ENCODE data around the gene CDCA5. TPM values are rescaled to one million over a fixed set of nuclear protein-coding genes. Genes with fewer than 3 reads are reported as not detected.

The CDCA5 gene
- total RNA-seq, 3 donors from 2014 or later = 0.96 to 1.2 (median 0.98) TPM

DNA sequence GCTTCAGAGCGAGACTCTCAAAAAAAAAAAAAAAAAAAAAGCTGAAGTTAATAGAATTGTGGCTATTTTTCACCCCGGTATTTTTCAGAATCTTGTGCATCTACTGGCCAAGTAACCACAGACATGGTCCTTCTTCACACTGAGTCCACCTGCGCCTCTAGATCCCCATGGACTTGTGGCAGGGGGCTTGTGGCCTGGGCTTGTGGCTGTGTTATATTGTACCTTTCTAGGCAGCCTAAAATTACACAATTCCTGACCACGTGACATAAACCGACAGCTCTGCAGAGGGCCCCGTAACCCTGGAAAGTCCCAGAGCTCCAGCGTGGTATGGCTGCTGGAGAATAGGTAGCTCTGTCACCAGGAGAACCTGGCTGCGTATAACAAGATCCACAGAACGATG is 14.6 kb downstream of the CDCA5 start:
- Histone ChIP-seq H3K9me3 (no peaks in the 10 kb centered on the region), H3K36me3 (no peaks in the 10 kb centered on the region), H3K4me3 (no peak overlapping the region), H3K27ac (no peak overlapping the region), H3K4me1 (no peaks in the 10 kb centered on the region), H3K27me3 (no peaks in the 10 kb centered on the region)
- TF ChIP-seq POLR2A (IDR thresholded peaks at IDR 0.05) (no peak), POLR2AphosphoS5 (IDR thresholded peaks at IDR 0.05) (no peak), CTCF (IDR thresholded peaks at IDR 0.05) (no peak)
- DNase-seq (ENCODE audit: low spot score in 2 of 2) = no peak
- intact Hi-C loops (cut with DNase I; ENCODE audit: low total_unique reads) = no loop called here

DNA sequence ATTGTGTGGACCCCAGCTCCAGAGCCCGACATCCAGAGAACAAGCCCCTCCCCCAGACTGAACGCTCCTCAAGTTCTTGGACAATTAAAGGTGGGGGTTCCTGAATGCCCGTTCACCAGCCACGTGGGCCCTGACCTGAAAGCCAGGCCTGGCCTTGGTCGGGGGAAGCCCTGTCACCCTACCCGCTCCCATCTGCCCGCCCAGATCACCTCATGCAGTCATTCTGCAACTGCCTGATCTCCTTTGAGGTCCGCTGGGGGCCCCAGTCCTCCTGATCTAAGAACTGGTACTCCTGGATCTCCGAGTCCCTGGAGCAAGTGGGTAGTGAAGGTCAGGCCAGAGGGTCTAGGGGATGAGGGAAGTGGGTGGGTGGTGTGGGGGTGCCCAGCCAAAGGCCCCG is 16.4 kb downstream of the CDCA5 start:
- H3K4me1 ChIP-seq = no peaks in the 10 kb centered on the region

GRCh38 chr11:65066805-65067291 is 17.0 kb downstream of the CDCA5 start:
- intact Hi-C loops (cut with DNase I; ENCODE audit: low total_unique reads) = no loop called here
- H3K4me3 ChIP-seq = no peak overlapping the region
- H3K27ac ChIP-seq = no peak overlapping the region
- no peaks in the 10 kb centered on the region for H3K36me3 ChIP-seq
- no peak for DNase-seq (ENCODE audit: low spot score in 2 of 2)
- no peaks in the 10 kb centered on the region for H3K9me3 ChIP-seq
- H3K4me1 ChIP-seq = no peaks in the 10 kb centered on the region
- TF ChIP-seq POLR2A (IDR thresholded peaks at IDR 0.05) (no peak), POLR2AphosphoS5 (IDR thresholded peaks at IDR 0.05) (no peak), CTCF (IDR thresholded peaks at IDR 0.05) (no peak)
- no peaks in the 10 kb centered on the region for H3K27me3 ChIP-seq

More for the DNA sequence above, 16.4 kb downstream of the CDCA5 start:
- TF ChIP-seq CTCF (IDR thresholded peaks at IDR 0.05) (no peak), POLR2A (IDR thresholded peaks at IDR 0.05) (no peak), POLR2AphosphoS5 (IDR thresholded peaks at IDR 0.05) (no peak)
- Histone ChIP-seq H3K9me3 (no peaks in the 10 kb centered on the region), H3K27me3 (no peaks in the 10 kb centered on the region), H3K36me3 (no peaks in the 10 kb centered on the region), H3K4me3 (no peak overlapping the region), H3K27ac (no peak overlapping the region)
- DNase-seq (ENCODE audit: low spot score in 2 of 2) = no peak
- intact Hi-C loops (cut with DNase I; ENCODE audit: low total_unique reads) = no loop called here

GRCh38 chr11:65066315-65066714 is 17.5 kb downstream of the CDCA5 start:
- Histone ChIP-seq H3K4me1 (no peaks in the 10 kb centered on the region), H3K9me3 (no peaks in the 10 kb centered on the region), H3K27ac (no peak overlapping the region), H3K4me3 (no peak overlapping the region), H3K36me3 (no peaks in the 10 kb centered on the region), H3K27me3 (no peaks in the 10 kb centered on the region)
- DNase-seq (ENCODE audit: low spot score in 2 of 2) = no peak
- TF ChIP-seq CTCF (IDR thresholded peaks at IDR 0.05) = no peak
- TF ChIP-seq POLR2AphosphoS5 (IDR thresholded peaks at IDR 0.05) = no peak
- TF ChIP-seq POLR2A (IDR thresholded peaks at IDR 0.05) = no peak
- intact Hi-C loops (cut with DNase I; ENCODE audit: low total_unique reads) = no loop called here

DNA sequence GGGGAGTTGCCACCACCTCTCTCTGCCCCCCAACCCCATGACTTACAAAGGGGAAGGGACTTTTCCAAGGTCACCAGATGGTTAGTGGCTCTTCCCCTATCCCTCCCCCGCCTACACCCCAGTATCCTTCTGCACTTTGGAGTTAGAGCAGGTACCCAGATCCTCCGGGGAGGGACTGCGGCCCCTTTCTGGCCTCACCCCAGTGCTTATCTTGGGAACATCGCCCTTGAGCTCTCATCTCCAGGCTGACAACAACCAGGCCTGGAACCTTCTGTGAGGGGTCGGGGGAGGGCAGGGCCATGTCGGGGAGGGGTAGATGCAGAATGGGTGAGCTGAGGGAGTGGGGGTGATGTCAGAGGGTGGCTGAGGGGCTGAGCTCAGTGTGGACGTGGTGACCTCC is 18.0 kb downstream of the CDCA5 start:
- Histone ChIP-seq H3K27me3 (no peaks in the 10 kb centered on the region), H3K9me3 (no peaks in the 10 kb centered on the region), H3K4me3 (no peak overlapping the region), H3K27ac (no peak overlapping the region), H3K36me3 (no peaks in the 10 kb centered on the region), H3K4me1 (no peaks in the 10 kb centered on the region)
- TF ChIP-seq POLR2A (IDR thresholded peaks at IDR 0.05) (no peak), POLR2AphosphoS5 (IDR thresholded peaks at IDR 0.05) (no peak), CTCF (IDR thresholded peaks at IDR 0.05) (no peak)
- intact Hi-C loops (cut with DNase I; ENCODE audit: low total_unique reads) = no loop called here
- DNase-seq (ENCODE audit: low spot score in 2 of 2) = no peak

All from breast epithelium (tissue), 4 donors.